Neural cell (in vitro differentiated cells): Measurements from ENCODE around the gene BCL7B. TPM values are rescaled to one million over a fixed set of nuclear protein-coding genes. Genes with fewer than 3 reads are reported as not detected.

Experiments used
- H2AFZ ChIP-seq: fragments of 200-600, 300-800 bp; sonication (generic), shearing (Covaris generic); 2 replicates; pipeline ENCODE4 v1.6.0; 2014; ENCODE audit warnings: low read depth, mild to moderate bottlenecking, antibody characterized with exemption, low read length, moderate library complexity
- H3F3A ChIP-seq: fragments of 200-600 bp; shearing (Covaris generic); 2 replicates; pipeline ENCODE4 v1.6.1; 2016; ENCODE audit warnings: mild to moderate bottlenecking, moderate library complexity, mixed read lengths, antibody characterized with exemption, low read length; ENCODE audit not compliant: insufficient read depth, poor library complexity, severe bottlenecking
- H3K27ac ChIP-seq: fragments of 200-600, 300-800 bp; sonication (generic), shearing (Covaris generic); 2 replicates; pipeline ENCODE4 v1.5.1; 2014; ENCODE audit warnings: mild to moderate bottlenecking, low read length, moderate library complexity
- H3K27me3 ChIP-seq: fragments of 300-800, 200-600 bp; sonication (generic), shearing (Covaris generic); 2 replicates; pipeline ENCODE4 v1.6.0; 2014; ENCODE audit warnings: mild to moderate bottlenecking, low read depth, low read length, moderate library complexity; ENCODE audit not compliant: insufficient read depth
- H3K36me3 ChIP-seq: fragments of 300-800, 200-600 bp; sonication (generic), shearing (Covaris generic); 2 replicates; pipeline ENCODE4 v1.5.1; 2014; ENCODE audit warnings: mild to moderate bottlenecking, antibody characterized with exemption, low read length, moderate library complexity; ENCODE audit not compliant: insufficient read depth
- H3K4me2 ChIP-seq: fragments of 300-800, 200-600 bp; sonication (generic), shearing (Covaris generic); 2 replicates; pipeline ENCODE4 v1.6.0; 2014; ENCODE audit warnings: mild to moderate bottlenecking, low read length
- H3K4me3 ChIP-seq: fragments of 300-800, 200-600 bp; sonication (generic), shearing (Covaris generic); 2 replicates; pipeline ENCODE4 v1.5.1; 2014; ENCODE audit warnings: mild to moderate bottlenecking, low read length, moderate library complexity
- H3K79me2 ChIP-seq: fragments of 200-600 bp; shearing (Covaris generic); replicated peaks from 2 replicates; pipeline ENCODE4 v1.6.0; 2014; ENCODE audit warnings: mild to moderate bottlenecking, low read length, moderate library complexity; ENCODE audit not compliant: insufficient read depth
- H3K9ac ChIP-seq: fragments of 300-800, 200-600 bp; sonication (generic), shearing (Covaris generic); 2 replicates; pipeline ENCODE4 v1.6.1; 2016; ENCODE audit warnings: mild to moderate bottlenecking, low read length, mixed read lengths
- H3K9me2 ChIP-seq: fragments of 200-600 bp; shearing (Covaris generic); 2 replicates; pipeline ENCODE4 v1.6.1; 2016; ENCODE audit warnings: mild to moderate bottlenecking, low read length, mixed read lengths; ENCODE audit not compliant: insufficient read depth
- H3K9me3 ChIP-seq: fragments of 200-600, 300-800 bp; sonication (generic), shearing (Covaris generic); 2 replicates; pipeline ENCODE4 v1.6.1; 2016; ENCODE audit warnings: mild to moderate bottlenecking, mixed run types, low read length, moderate library complexity, mixed read lengths
- H4K20me1 ChIP-seq: fragments of 200-600 bp; shearing (Covaris generic); 2 replicates; pipeline ENCODE4 v1.6.1; 2016; ENCODE audit warnings: mild to moderate bottlenecking, mixed run types; ENCODE audit not compliant: insufficient read depth
- EP300 ChIP-seq: fragments of 450-650 bp; conservative IDR thresholded peaks from 2 replicates; pipeline ENCODE4 v1.6.1; 2014; ENCODE audit warnings: antibody characterized with exemption, mild to moderate bottlenecking, moderate library complexity; ENCODE audit not compliant: poor library complexity, severe bottlenecking
- EZH2 ChIP-seq: fragments of 200-600, 300-800 bp; shearing (Covaris generic), sonication (generic); IDR thresholded peaks from 2 replicates; pipeline ENCODE4 v1.6.1; 2014; ENCODE audit warnings: antibody characterized with exemption, low read length, borderline replicate concordance, mild to moderate bottlenecking; ENCODE audit not compliant: insufficient read depth, poor library complexity, severe bottlenecking
- MXI1 ChIP-seq: fragments of 450-650 bp; conservative IDR thresholded peaks from 2 replicates; pipeline ENCODE4 v1.6.1; 2014; ENCODE audit warnings: antibody characterized with exemption, mild to moderate bottlenecking; ENCODE audit not compliant: poor library complexity, severe bottlenecking
- POLR2AphosphoS5 ChIP-seq: IDR thresholded peaks from 2 replicates; pipeline ENCODE4 v1.6.1; 2012
- RAD21 ChIP-seq: fragments of 450-650 bp; conservative IDR thresholded peaks from 2 replicates; pipeline ENCODE4 v1.6.1; 2014; ENCODE audit warnings: antibody characterized with exemption, mild to moderate bottlenecking, moderate library complexity
- SMC3 ChIP-seq: fragments of 450-650 bp; conservative IDR thresholded peaks from 2 replicates; pipeline ENCODE4 v1.6.1; 2014; ENCODE audit warnings: antibody characterized with exemption, mild to moderate bottlenecking, moderate library complexity; ENCODE audit not compliant: poor library complexity
- TAF1 ChIP-seq: IDR thresholded peaks from 2 replicates; pipeline ENCODE4 v1.6.1; 2012; ENCODE audit warnings: low read depth
- polyA plus RNA-seq: library from polyadenylated mRNA; depleted of rRNA; stranded (reverse); fragments of >200 nt; gene quantifications from 2 replicates; pipeline ENCODE4 v1.2.3, GENCODE V29; 2014
- TF ChIP-seq, protein P1 (sequence below): fragments of 450-650 bp; IDR thresholded peaks from 2 replicates; pipeline ENCODE4 v1.5.1; 2014; ENCODE audit warnings: antibody characterized with exemption, mild to moderate bottlenecking, moderate library complexity; ENCODE audit not compliant: poor library complexity, severe bottlenecking
- TF ChIP-seq, protein P2 (sequence below): IDR thresholded peaks from 2 replicates; pipeline ENCODE4 v1.6.1; 2012; ENCODE audit warnings: borderline replicate concordance

BCL7B gene
- polyA plus RNA-seq, 1 donor from 2014 or later = 23.6 TPM

DNA sequence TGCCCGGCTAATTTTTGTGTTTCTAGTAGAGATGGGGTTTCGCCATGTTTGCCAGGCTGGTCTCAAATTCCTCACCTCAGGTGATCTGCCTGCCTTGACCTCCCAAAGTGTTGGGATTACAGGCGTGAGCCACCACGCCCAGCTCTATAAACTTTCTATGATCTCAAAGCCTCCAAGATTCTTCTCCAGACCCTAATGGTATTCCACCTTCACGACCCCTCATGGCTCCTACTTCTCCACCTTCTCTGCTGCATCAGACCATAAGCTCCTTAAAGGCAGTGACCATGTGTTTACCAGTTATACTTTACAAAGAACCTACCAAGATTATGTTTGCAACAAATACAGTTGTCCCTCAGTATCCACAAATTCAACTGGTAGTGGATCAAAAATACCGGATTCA is 25.3 kb downstream of the BCL7B start:
- no peaks in the 10 kb centered on the region for H4K20me1 ChIP-seq
- no peak overlapping the region for H3K27ac ChIP-seq
- no peak overlapping the region for H2AFZ ChIP-seq
- no peaks in the 10 kb centered on the region for H3K9me2 ChIP-seq
- no peak overlapping the region for H3K4me2 ChIP-seq
- TF ChIP-seq MXI1 = no peak
- no peak for TF ChIP-seq TAF1
- TF ChIP-seq, protein P1, sequence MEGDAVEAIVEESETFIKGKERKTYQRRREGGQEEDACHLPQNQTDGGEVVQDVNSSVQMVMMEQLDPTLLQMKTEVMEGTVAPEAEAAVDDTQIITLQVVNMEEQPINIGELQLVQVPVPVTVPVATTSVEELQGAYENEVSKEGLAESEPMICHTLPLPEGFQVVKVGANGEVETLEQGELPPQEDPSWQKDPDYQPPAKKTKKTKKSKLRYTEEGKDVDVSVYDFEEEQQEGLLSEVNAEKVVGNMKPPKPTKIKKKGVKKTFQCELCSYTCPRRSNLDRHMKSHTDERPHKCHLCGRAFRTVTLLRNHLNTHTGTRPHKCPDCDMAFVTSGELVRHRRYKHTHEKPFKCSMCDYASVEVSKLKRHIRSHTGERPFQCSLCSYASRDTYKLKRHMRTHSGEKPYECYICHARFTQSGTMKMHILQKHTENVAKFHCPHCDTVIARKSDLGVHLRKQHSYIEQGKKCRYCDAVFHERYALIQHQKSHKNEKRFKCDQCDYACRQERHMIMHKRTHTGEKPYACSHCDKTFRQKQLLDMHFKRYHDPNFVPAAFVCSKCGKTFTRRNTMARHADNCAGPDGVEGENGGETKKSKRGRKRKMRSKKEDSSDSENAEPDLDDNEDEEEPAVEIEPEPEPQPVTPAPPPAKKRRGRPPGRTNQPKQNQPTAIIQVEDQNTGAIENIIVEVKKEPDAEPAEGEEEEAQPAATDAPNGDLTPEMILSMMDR = no peak
- TF ChIP-seq, protein P2, sequence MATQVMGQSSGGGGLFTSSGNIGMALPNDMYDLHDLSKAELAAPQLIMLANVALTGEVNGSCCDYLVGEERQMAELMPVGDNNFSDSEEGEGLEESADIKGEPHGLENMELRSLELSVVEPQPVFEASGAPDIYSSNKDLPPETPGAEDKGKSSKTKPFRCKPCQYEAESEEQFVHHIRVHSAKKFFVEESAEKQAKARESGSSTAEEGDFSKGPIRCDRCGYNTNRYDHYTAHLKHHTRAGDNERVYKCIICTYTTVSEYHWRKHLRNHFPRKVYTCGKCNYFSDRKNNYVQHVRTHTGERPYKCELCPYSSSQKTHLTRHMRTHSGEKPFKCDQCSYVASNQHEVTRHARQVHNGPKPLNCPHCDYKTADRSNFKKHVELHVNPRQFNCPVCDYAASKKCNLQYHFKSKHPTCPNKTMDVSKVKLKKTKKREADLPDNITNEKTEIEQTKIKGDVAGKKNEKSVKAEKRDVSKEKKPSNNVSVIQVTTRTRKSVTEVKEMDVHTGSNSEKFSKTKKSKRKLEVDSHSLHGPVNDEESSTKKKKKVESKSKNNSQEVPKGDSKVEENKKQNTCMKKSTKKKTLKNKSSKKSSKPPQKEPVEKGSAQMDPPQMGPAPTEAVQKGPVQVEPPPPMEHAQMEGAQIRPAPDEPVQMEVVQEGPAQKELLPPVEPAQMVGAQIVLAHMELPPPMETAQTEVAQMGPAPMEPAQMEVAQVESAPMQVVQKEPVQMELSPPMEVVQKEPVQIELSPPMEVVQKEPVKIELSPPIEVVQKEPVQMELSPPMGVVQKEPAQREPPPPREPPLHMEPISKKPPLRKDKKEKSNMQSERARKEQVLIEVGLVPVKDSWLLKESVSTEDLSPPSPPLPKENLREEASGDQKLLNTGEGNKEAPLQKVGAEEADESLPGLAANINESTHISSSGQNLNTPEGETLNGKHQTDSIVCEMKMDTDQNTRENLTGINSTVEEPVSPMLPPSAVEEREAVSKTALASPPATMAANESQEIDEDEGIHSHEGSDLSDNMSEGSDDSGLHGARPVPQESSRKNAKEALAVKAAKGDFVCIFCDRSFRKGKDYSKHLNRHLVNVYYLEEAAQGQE = no peak
- TF ChIP-seq RAD21 = no peak
- TF ChIP-seq EP300 = no peak
- TF ChIP-seq POLR2AphosphoS5 = no peak
- no peak for TF ChIP-seq EZH2
- TF ChIP-seq SMC3 = no peak
- no peaks in the 10 kb centered on the region for H3K27me3 ChIP-seq
- H3K79me2 ChIP-seq = no peaks in the 10 kb centered on the region
- H3F3A ChIP-seq = no peaks in the 10 kb centered on the region
- no peak overlapping the region for H3K9ac ChIP-seq
- no peaks in the 10 kb centered on the region for H3K9me3 ChIP-seq
- no peak overlapping the region for H3K4me3 ChIP-seq
- H3K36me3 ChIP-seq = no peaks in the 10 kb centered on the region

DNA sequence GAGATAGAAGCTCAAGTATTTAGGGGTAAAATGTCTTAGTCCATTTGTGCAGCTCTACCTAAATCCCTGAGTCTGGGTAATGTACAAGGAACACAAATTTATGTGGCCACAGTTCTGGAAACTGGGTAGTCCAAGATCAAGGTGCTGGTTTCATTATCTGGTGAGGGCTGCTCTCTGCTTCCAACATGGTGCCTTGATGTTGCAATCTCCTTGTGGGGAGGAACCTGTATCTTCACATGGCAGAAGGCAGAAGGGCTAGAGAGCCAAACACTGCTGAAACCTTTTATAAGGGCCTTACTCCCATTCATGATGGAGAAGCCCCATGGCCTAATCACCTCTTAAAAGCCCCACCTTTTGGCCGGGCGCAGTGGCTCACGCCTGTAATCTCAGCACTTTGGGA is 26.7 kb downstream of the BCL7B start:
- Histone ChIP-seq H3K27ac (no peak overlapping the region), H3K27me3 (no peaks in the 10 kb centered on the region), H4K20me1 (no peaks in the 10 kb centered on the region), H3K79me2 (no peaks in the 10 kb centered on the region), H3K36me3 (no peaks in the 10 kb centered on the region), H3K9ac (no peak overlapping the region), H2AFZ (no peak overlapping the region), H3K9me3 (no peaks in the 10 kb centered on the region), H3K9me2 (no peaks in the 10 kb centered on the region), H3K4me3 (no peak overlapping the region), H3K4me2 (no peak overlapping the region), H3F3A (no peaks in the 10 kb centered on the region)
- TF ChIP-seq EZH2 (no peak), TAF1 (no peak), RAD21 (no peak)
